BE2C (cell line): ENCODE measurements around the gene LTBP3.

ENCODE experiments used
- DNase-seq: peaks from one replicate; pipeline ENCODE4 v3.0.0-alpha.2; 2020
- H3K27me3 ChIP-seq: fragments of 250-450 bp; sonication (Bioruptor Pico); 2 replicates; pipeline ENCODE4 v1.5.1; 2020; ENCODE audit warnings: mild to moderate bottlenecking
- H3K36me3 ChIP-seq: fragments of 250-450 bp; sonication (Bioruptor Pico); 2 replicates; pipeline ENCODE4 v1.5.1; 2020; ENCODE audit warnings: mild to moderate bottlenecking
- H3K4me1 ChIP-seq: fragments of 250-450 bp; sonication (Bioruptor Pico); 2 replicates; pipeline ENCODE4 v1.5.1; 2020
- H3K4me3 ChIP-seq: 2 replicates; pipeline ENCODE4 v1.5.1; 2011; ENCODE audit warnings: low read depth, low read length
- H3K9me3 ChIP-seq: fragments of 250-450 bp; sonication (Bioruptor Pico); 2 replicates; pipeline ENCODE4 v1.5.1; 2020
- CTCF ChIP-seq: IDR thresholded peaks from 2 replicates; pipeline ENCODE4 v1.5.1; 2012; ENCODE audit warnings: mild to moderate bottlenecking, low read depth, low read length

Gene LTBP3

GRCh38 chr11:65548395-65548794 lies 9.8 kb downstream of the LTBP3 start:
- no peak for DNase-seq
- no peaks in the 10 kb centered on the region; the same call in 1 of the 2 replicates for H3K36me3 ChIP-seq
- no peak overlapping the region for H3K4me3 ChIP-seq
- no peak for TF ChIP-seq CTCF
- no peaks in the 10 kb centered on the region for H3K9me3 ChIP-seq
- no peaks in the 10 kb centered on the region for H3K4me1 ChIP-seq
- H3K27me3 ChIP-seq: no peaks in the 10 kb centered on the region

GRCh38 chr11:65547446-65548125 lies 10.6 kb downstream of the LTBP3 start:
- no peaks in the 10 kb centered on the region for H3K4me1 ChIP-seq
- no peak for TF ChIP-seq CTCF
- no peaks in the 10 kb centered on the region for H3K27me3 ChIP-seq
- no peaks in the 10 kb centered on the region; the same call in 1 of the 2 replicates for H3K36me3 ChIP-seq
- no peaks in the 10 kb centered on the region for H3K9me3 ChIP-seq
- H3K4me3 ChIP-seq: no peak overlapping the region
- DNase-seq: no peak

- Histone ChIP-seq H3K4me3 (peak overlapping the region; percentile 35), H3K27me3 (no peaks in the 10 kb centered on the region), H3K9me3 (no peaks in the 10 kb centered on the region), H3K4me1 (no peaks in the 10 kb centered on the region), H3K36me3 (no peaks in the 10 kb centered on the region)
- no peak for TF ChIP-seq CTCF
- peak; percentile 87 for DNase-seq
These were observed 11.8 kb downstream of the LTBP3 start for GRCh38 chr11:65546217-65546958.

- no peaks in the 10 kb centered on the region for H3K36me3 ChIP-seq
- H3K4me3 ChIP-seq: no peak overlapping the region
- no peak for TF ChIP-seq CTCF
- H3K9me3 ChIP-seq: no peaks in the 10 kb centered on the region
- no peaks in the 10 kb centered on the region for H3K27me3 ChIP-seq
- no peak for DNase-seq
- no peaks in the 10 kb centered on the region for H3K4me1 ChIP-seq
These were observed 12.3 kb downstream of the LTBP3 start for GRCh38 chr11:65545853-65546216.

- TF ChIP-seq CTCF: no peak
- no peak for DNase-seq
- no peaks in the 10 kb centered on the region for H3K27me3 ChIP-seq
- H3K4me3 ChIP-seq: no peak overlapping the region
- H3K9me3 ChIP-seq: no peaks in the 10 kb centered on the region
- no peaks in the 10 kb centered on the region for H3K4me1 ChIP-seq
- H3K36me3 ChIP-seq: no peaks in the 10 kb centered on the region
These were observed 15.3 kb downstream of the LTBP3 start for GRCh38 chr11:65542738-65543390.
